HepG2 (cell line): Measurements from ENCODE around the gene MKRN2OS.

Source experiments
- CHD2 ChIP-seq: IDR thresholded peaks from 2 replicates; pipeline ENCODE4 v1.6.1; 2011; ENCODE audit warnings: low read depth, low read length, improper control_type of control experiment
- RFXANK ChIP-seq: IDR thresholded peaks from 2 replicates; pipeline ENCODE4 v1.6.1; 2016
- ZNF263 ChIP-seq: sonication (generic); formaldehyde crosslinking; IDR thresholded peaks from 2 replicates; pipeline ENCODE4 v1.4.0; 2020; ENCODE audit warnings: missing genetic modification reagents
- ZSCAN20 ChIP-seq: sonication (generic); formaldehyde crosslinking; IDR thresholded peaks from 2 replicates; pipeline ENCODE4 v1.4.0; 2020; ENCODE audit warnings: missing genetic modification reagents, mild to moderate bottlenecking, borderline replicate concordance
- ZZZ3 ChIP-seq: sonication (generic); formaldehyde crosslinking; IDR thresholded peaks from 2 replicates; pipeline ENCODE4 v1.4.0; 2020; ENCODE audit warnings: missing genetic modification reagents, mild to moderate bottlenecking, borderline replicate concordance
- TF ChIP-seq, protein P1 (sequence below): sonication (generic); formaldehyde crosslinking; IDR thresholded peaks from 2 replicates; pipeline ENCODE4 v1.5.0; 2020; ENCODE audit warnings: mild to moderate bottlenecking, missing genetic modification reagents, moderate library complexity
- TF ChIP-seq, protein P2 (sequence below): sonication (generic); formaldehyde crosslinking; IDR thresholded peaks from 2 replicates; pipeline ENCODE4 v1.4.0; 2020; ENCODE audit warnings: mild to moderate bottlenecking, low read depth, missing genetic modification reagents

DNA sequence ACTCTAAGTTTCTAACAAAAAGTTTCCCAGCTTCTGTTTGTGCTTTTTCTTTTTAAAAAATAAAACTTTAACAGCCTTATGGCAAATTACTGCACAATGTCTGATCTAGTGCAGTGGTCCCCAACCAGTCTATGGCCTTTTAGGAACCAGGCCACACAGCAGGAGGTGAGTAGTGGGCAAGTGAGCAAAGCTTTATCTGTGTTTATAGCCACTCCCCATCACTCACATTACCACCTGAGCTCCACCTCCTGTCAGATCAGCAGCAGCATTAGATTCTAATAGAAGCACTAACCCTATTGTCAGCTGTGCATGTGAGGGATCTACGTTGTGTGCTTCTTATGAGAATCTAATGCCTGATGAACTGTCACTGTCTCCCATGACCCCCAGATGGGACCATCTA is 17.2 kb upstream of the MKRN2OS start:
- TF ChIP-seq CHD2, result no peak
- TF ChIP-seq ZNF263 (CRISPR knock-in tag), result no peak
- TF ChIP-seq ZSCAN20 (CRISPR knock-in tag), result no peak
- TF ChIP-seq, protein P1, sequence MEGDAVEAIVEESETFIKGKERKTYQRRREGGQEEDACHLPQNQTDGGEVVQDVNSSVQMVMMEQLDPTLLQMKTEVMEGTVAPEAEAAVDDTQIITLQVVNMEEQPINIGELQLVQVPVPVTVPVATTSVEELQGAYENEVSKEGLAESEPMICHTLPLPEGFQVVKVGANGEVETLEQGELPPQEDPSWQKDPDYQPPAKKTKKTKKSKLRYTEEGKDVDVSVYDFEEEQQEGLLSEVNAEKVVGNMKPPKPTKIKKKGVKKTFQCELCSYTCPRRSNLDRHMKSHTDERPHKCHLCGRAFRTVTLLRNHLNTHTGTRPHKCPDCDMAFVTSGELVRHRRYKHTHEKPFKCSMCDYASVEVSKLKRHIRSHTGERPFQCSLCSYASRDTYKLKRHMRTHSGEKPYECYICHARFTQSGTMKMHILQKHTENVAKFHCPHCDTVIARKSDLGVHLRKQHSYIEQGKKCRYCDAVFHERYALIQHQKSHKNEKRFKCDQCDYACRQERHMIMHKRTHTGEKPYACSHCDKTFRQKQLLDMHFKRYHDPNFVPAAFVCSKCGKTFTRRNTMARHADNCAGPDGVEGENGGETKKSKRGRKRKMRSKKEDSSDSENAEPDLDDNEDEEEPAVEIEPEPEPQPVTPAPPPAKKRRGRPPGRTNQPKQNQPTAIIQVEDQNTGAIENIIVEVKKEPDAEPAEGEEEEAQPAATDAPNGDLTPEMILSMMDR (CRISPR knock-in tag), result no peak
- TF ChIP-seq RFXANK, result no peak
- TF ChIP-seq, protein P2, sequence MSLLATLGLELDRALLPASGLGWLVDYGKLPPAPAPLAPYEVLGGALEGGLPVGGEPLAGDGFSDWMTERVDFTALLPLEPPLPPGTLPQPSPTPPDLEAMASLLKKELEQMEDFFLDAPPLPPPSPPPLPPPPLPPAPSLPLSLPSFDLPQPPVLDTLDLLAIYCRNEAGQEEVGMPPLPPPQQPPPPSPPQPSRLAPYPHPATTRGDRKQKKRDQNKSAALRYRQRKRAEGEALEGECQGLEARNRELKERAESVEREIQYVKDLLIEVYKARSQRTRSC, result no peak
- TF ChIP-seq ZZZ3 (CRISPR knock-in tag), result no peak
